IMR-90 (cell line): ENCODE measurements around the gene LTBP1.

Experiments used
- CEBPB ChIP-seq: IDR thresholded peaks from 2 replicates; pipeline ENCODE4 v1.6.1; 2012; ENCODE audit warnings: low read depth, low read length, improper control_type of control experiment
- CTCF ChIP-seq: conservative IDR thresholded peaks from 2 replicates; pipeline ENCODE4 v1.5.1; 2012; ENCODE audit warnings: mild to moderate bottlenecking, low read depth, low read length, improper control_type of control experiment
- MXI1 ChIP-seq: IDR thresholded peaks from 2 replicates; pipeline ENCODE4 v1.6.1; 2012; ENCODE audit warnings: low read depth, mild to moderate bottlenecking, low read length, moderate library complexity, borderline replicate concordance
- POLR2A ChIP-seq: IDR thresholded peaks from 2 replicates; pipeline ENCODE4 v1.6.1; 2012; ENCODE audit warnings: mild to moderate bottlenecking, low read depth, low read length

GRCh38 chr2:33217406-33217805 is 270.7 kb downstream of the LTBP1 start:
- TF ChIP-seq CTCF, result no peak
- no peak for TF ChIP-seq MXI1
- 0 out of 2 replicates have a peak, but pooled peaks have one; percentile 8 for TF ChIP-seq CEBPB
- TF ChIP-seq POLR2A, result no peak
